ENCODE data around the gene IYD. TPM values are rescaled to one million over a fixed set of nuclear protein-coding genes. Genes with fewer than 3 reads are reported as not detected.
"Not testable (repeated sequence)": the region's sequence is repeated elsewhere in the genome, so short reads cannot be mapped to it uniquely, and the experiment has no call there.

IYD gene
- total RNA-seq, 1 donor from 2014 or later: 1.2 TPM

GRCh38 chr6:150439373-150439772 lies 70.6 kb downstream of the IYD start:
- Histone ChIP-seq H3K36me3 (no peaks in the 10 kb centered on the region), H3K4me3 (no peak overlapping the region), H3K27me3 (no peaks in the 10 kb centered on the region), H3K4me1 (no peaks in the 10 kb centered on the region), H3K9me3 (no peaks in the 10 kb centered on the region), H3K27ac (no peak overlapping the region)
- no peak for TF ChIP-seq CTCF (IDR thresholded peaks at IDR 0.05)
- DNase-seq: no peak
- no peak for ATAC-seq
- intact Hi-C loops (cut with DNase I): no loop called here

GRCh38 chr6:150443621-150444020 lies 74.8 kb downstream of the IYD start:
- TF ChIP-seq CTCF (IDR thresholded peaks at IDR 0.05): no peak
- H3K27ac ChIP-seq: no peak overlapping the region
- no peak for ATAC-seq
- H3K27me3 ChIP-seq: no peaks in the 10 kb centered on the region
- H3K4me1 ChIP-seq: no peaks in the 10 kb centered on the region
- no peaks in the 10 kb centered on the region for H3K36me3 ChIP-seq
- no peaks in the 10 kb centered on the region for H3K9me3 ChIP-seq
- DNase-seq: no peak
- no peak overlapping the region for H3K4me3 ChIP-seq
- intact Hi-C loops (cut with DNase I): no loop called here

GRCh38 chr6:150444308-150444707 lies 75.5 kb downstream of the IYD start:
- H3K27me3 ChIP-seq: no peaks in the 10 kb centered on the region
- H3K36me3 ChIP-seq: no peaks in the 10 kb centered on the region
- H3K27ac ChIP-seq: no peak overlapping the region
- intact Hi-C loops (cut with DNase I): no loop called here
- DNase-seq (no peak), ATAC-seq (no peak)
- no peaks in the 10 kb centered on the region for H3K9me3 ChIP-seq
- H3K4me1 ChIP-seq: no peaks in the 10 kb centered on the region
- no peak overlapping the region for H3K4me3 ChIP-seq
- TF ChIP-seq CTCF (IDR thresholded peaks at IDR 0.05): no peak

GRCh38 chr6:150445486-150445885 lies 76.7 kb downstream of the IYD start:
- H3K36me3 ChIP-seq: no peaks in the 10 kb centered on the region
- no peaks in the 10 kb centered on the region for H3K27me3 ChIP-seq
- ATAC-seq: no peak
- no peaks in the 10 kb centered on the region for H3K9me3 ChIP-seq
- intact Hi-C loops (cut with DNase I): no loop called here
- no peak overlapping the region for H3K4me3 ChIP-seq
- H3K4me1 ChIP-seq: no peaks in the 10 kb centered on the region
- H3K27ac ChIP-seq: no peak overlapping the region
- TF ChIP-seq CTCF (IDR thresholded peaks at IDR 0.05): no peak
- no peak for DNase-seq

GRCh38 chr6:150448221-150448620 lies 79.4 kb downstream of the IYD start:
- DNase-seq: no peak
- Histone ChIP-seq H3K36me3 (no peaks in the 10 kb centered on the region), H3K4me1 (peaks cover 6% of the 10 kb centered on the region), H3K4me3 (no peak overlapping the region), H3K27me3 (no peaks in the 10 kb centered on the region), H3K9me3 (no peaks in the 10 kb centered on the region), H3K27ac (no peak overlapping the region)
- TF ChIP-seq CTCF (IDR thresholded peaks at IDR 0.05): no peak
- intact Hi-C loops (cut with DNase I): no loop called here
- no peak for ATAC-seq

- H3K27me3 ChIP-seq; DNase-seq; H3K4me1 ChIP-seq; H3K4me3 ChIP-seq; intact Hi-C loops (cut with DNase I); ATAC-seq; H3K27ac ChIP-seq; H3K36me3 ChIP-seq; H3K9me3 ChIP-seq: not testable (repeated sequence)
These were observed 80.2 kb downstream of the IYD start for GRCh38 chr6:150449055-150449454.
